GM12864 (cell line): ENCODE measurements around the gene KRT85.

Source experiments
- DNase-seq: peaks from one replicate; pipeline ENCODE4 v3.0.0-alpha.2; 2011; ENCODE audit warnings: low read depth
- H3K4me3 ChIP-seq: 2 replicates; pipeline ENCODE4 v1.5.1; 2011; ENCODE audit warnings: mild to moderate bottlenecking, low read depth, low read length, control low read depth
- CTCF ChIP-seq: IDR thresholded peaks from 2 replicates; pipeline ENCODE4 v1.5.1; 2011; ENCODE audit warnings: low read depth, mild to moderate bottlenecking, moderate library complexity, low read length, control low read depth, inconsistent platforms; ENCODE audit errors: missing control alignments

Gene KRT85

GRCh38 chr12:52323001-52323400 lies 44.3 kb downstream of the KRT85 start:
- no peak for DNase-seq
- no peak for TF ChIP-seq CTCF
- H3K4me3 ChIP-seq, result no peak overlapping the region

GRCh38 chr12:52322069-52322468 lies 45.2 kb downstream of the KRT85 start:
- DNase-seq, result no peak
- H3K4me3 ChIP-seq, result no peak overlapping the region
- TF ChIP-seq CTCF, result no peak

- no peak overlapping the region for H3K4me3 ChIP-seq
- no peak for TF ChIP-seq CTCF
- DNase-seq, result no peak
These were observed 45.9 kb downstream of the KRT85 start for GRCh38 chr12:52321418-52321817.

GRCh38 chr12:52320784-52321400 lies 46.4 kb downstream of the KRT85 start, which contains the start of gene KRT83:
Gene KRT83, minus strand, starts transcription at chr12:52321398. Its CDS starts 63 bp downstream, at chr12:52321335.
- H3K4me3 ChIP-seq, result no peak within 1 kb of the TSS
- no peak for DNase-seq
- no peak for TF ChIP-seq CTCF

- no peak for TF ChIP-seq CTCF
- DNase-seq, result no peak
- H3K4me3 ChIP-seq, result no peak overlapping the region
These were observed 48.2 kb downstream of the KRT85 start for GRCh38 chr12:52319097-52319496.

- TF ChIP-seq CTCF, result no peak
- no peak overlapping the region for H3K4me3 ChIP-seq
- DNase-seq, result no peak
These were observed 48.9 kb downstream of the KRT85 start for GRCh38 chr12:52318241-52318990.
